HEK293 (cell line): Measurements from ENCODE around the gene TWF2.

Experiments
- CTCF ChIA-PET: fragments of 350-600 bp; formaldehyde crosslinking; extraction: SDS; loops from one replicate; lab custom pipeline; 2021; ENCODE audit warnings: antibody characterized with exemption; lab: Yijun Ruan, JAX
- POLR2A ChIA-PET: fragments of 300-600 bp; formaldehyde crosslinking; extraction: SDS; loops from one replicate; lab custom pipeline; 2020; ENCODE audit warnings: antibody characterized with exemption, inconsistent platforms; lab: Yijun Ruan, JAX
- H3K27ac ChIP-seq: fragments of 200-500 bp; sonication (Bioruptor generic); 2 replicates; pipeline ENCODE4 v1.5.1; 2014; ENCODE audit warnings: low read depth, low read length, control low read depth, inconsistent platforms; ENCODE audit errors: extremely low read depth
- H3K36me3 ChIP-seq, 2 experiments: fragments of 200-500 bp in 1 of 2; sonication (Bioruptor generic) in 1 of 2; 1 replicate in 1 of 2; 2 replicates in 1 of 2; pipeline ENCODE4 v1.5.1; 2014 to 2017; ENCODE audit warnings: inconsistent platforms in 2 of 2, low read length in 2 of 2; ENCODE audit not compliant: control insufficient read depth in 2 of 2, insufficient read depth in 1 of 2
- H3K4me1 ChIP-seq: fragments of 200-500 bp; sonication (Bioruptor generic); 2 replicates; pipeline ENCODE4 v1.5.1; 2014; ENCODE audit warnings: mild to moderate bottlenecking, low read length, inconsistent platforms; ENCODE audit not compliant: control insufficient read depth, insufficient read depth
- H3K4me3 ChIP-seq: 2 replicates; pipeline ENCODE4 v1.5.1; 2011; ENCODE audit warnings: low read depth, mild to moderate bottlenecking, control low read depth, low read length, moderate library complexity
- H3K9me3 ChIP-seq: fragments of 200-500 bp; sonication (Bioruptor generic); 2 replicates; pipeline ENCODE4 v1.5.1; 2014; ENCODE audit warnings: low read depth, low read length, inconsistent platforms; ENCODE audit not compliant: control insufficient read depth, insufficient read depth
- MEIS1 ChIP-seq: sonication (generic); formaldehyde crosslinking; IDR thresholded peaks from 2 replicates; pipeline ENCODE4 v1.8.1; 2022; ENCODE audit warnings: missing genetic modification reagents, mild to moderate bottlenecking, borderline replicate concordance
- SP3 ChIP-seq: fragments of 450-650 bp; formaldehyde crosslinking; IDR thresholded peaks from 2 replicates; pipeline ENCODE4 v1.5.1; 2016; ENCODE audit warnings: missing biosample characterization, missing genetic modification characterization
- SP7 ChIP-seq: fragments of 450-650 bp; formaldehyde crosslinking; IDR thresholded peaks from 2 replicates; pipeline ENCODE4 v1.5.1; 2016; ENCODE audit warnings: missing biosample characterization, missing genetic modification characterization
- ZBTB1 ChIP-seq: fragments of 450-650 bp; formaldehyde crosslinking; IDR thresholded peaks from 2 replicates; pipeline ENCODE4 v1.5.1; 2016; ENCODE audit warnings: missing biosample characterization, missing genetic modification characterization
- ZBTB17 ChIP-seq: fragments of 450-650 bp; formaldehyde crosslinking; IDR thresholded peaks from 2 replicates; pipeline ENCODE4 v1.5.1; 2016; ENCODE audit warnings: missing biosample characterization, missing genetic modification characterization
- ZEB2 ChIP-seq: fragments of 450-650 bp; formaldehyde crosslinking; IDR thresholded peaks from 2 replicates; pipeline ENCODE4 v1.5.1; 2016; ENCODE audit warnings: missing biosample characterization, missing genetic modification characterization
- ZFP69B ChIP-seq: fragments of 450-650 bp; formaldehyde crosslinking; IDR thresholded peaks from 2 replicates; pipeline ENCODE4 v1.5.1; 2016; ENCODE audit warnings: missing biosample characterization, missing genetic modification characterization
- ZNF10 ChIP-seq: fragments of 450-650 bp; formaldehyde crosslinking; IDR thresholded peaks from 2 replicates; pipeline ENCODE4 v1.5.1; 2017; ENCODE audit warnings: missing biosample characterization, missing genetic modification characterization
- ZNF114 ChIP-seq: fragments of 450-650 bp; formaldehyde crosslinking; IDR thresholded peaks from 2 replicates; pipeline ENCODE4 v1.5.0; 2017; ENCODE audit warnings: missing biosample characterization, missing genetic modification characterization
- ZNF138 ChIP-seq: fragments of 450-650 bp; formaldehyde crosslinking; IDR thresholded peaks from 2 replicates; pipeline ENCODE4 v1.5.1; 2016; ENCODE audit warnings: missing biosample characterization, missing genetic modification characterization, borderline replicate concordance
- ZNF157 ChIP-seq: fragments of 450-650 bp; formaldehyde crosslinking; IDR thresholded peaks from 2 replicates; pipeline ENCODE4 v1.5.1; 2016; ENCODE audit warnings: missing biosample characterization, missing genetic modification characterization
- ZNF221 ChIP-seq: fragments of 450-650 bp; formaldehyde crosslinking; IDR thresholded peaks from 2 replicates; pipeline ENCODE4 v1.5.1; 2017; ENCODE audit warnings: missing biosample characterization, missing genetic modification characterization, borderline replicate concordance
- ZNF223 ChIP-seq: fragments of 450-650 bp; formaldehyde crosslinking; IDR thresholded peaks from 2 replicates; pipeline ENCODE4 v1.5.1; 2016; ENCODE audit warnings: missing biosample characterization, missing genetic modification characterization
- ZNF341 ChIP-seq: fragments of 450-650 bp; formaldehyde crosslinking; IDR thresholded peaks from 2 replicates; pipeline ENCODE4; 2016; ENCODE audit warnings: low read depth, missing biosample characterization, missing genetic modification characterization
- ZNF404 ChIP-seq: fragments of 450-650 bp; formaldehyde crosslinking; IDR thresholded peaks from 2 replicates; pipeline ENCODE4 v1.5.1; 2017; ENCODE audit warnings: missing biosample characterization, missing genetic modification characterization
- ZNF660 ChIP-seq: fragments of 450-650 bp; IDR thresholded peaks from 2 replicates; pipeline ENCODE4 v1.5.1; 2018; ENCODE audit warnings: missing biosample characterization, mild to moderate bottlenecking, missing genetic modification characterization
- ZNF777 ChIP-seq: fragments of 450-650 bp; formaldehyde crosslinking; IDR thresholded peaks from 2 replicates; pipeline ENCODE4 v1.5.1; 2017; ENCODE audit warnings: missing biosample characterization, missing genetic modification characterization, borderline replicate concordance
- TF ChIP-seq, protein P1 (sequence below): fragments of 450-650 bp; formaldehyde crosslinking; IDR thresholded peaks from 2 replicates; pipeline ENCODE4 v1.5.1; 2016; ENCODE audit warnings: missing biosample characterization, missing genetic modification characterization
- TF ChIP-seq, protein P2 (sequence below): fragments of 450-650 bp; formaldehyde crosslinking; IDR thresholded peaks from 2 replicates; pipeline ENCODE4 v1.5.1; 2016; ENCODE audit warnings: missing biosample characterization, missing genetic modification characterization
- TF ChIP-seq, protein P3 (sequence below): fragments of 450-650 bp; formaldehyde crosslinking; IDR thresholded peaks from 2 replicates; pipeline ENCODE4 v1.5.1; 2016; ENCODE audit warnings: missing biosample characterization, missing genetic modification characterization
- TF ChIP-seq, protein P4 (sequence below): fragments of 450-650 bp; formaldehyde crosslinking; conservative IDR thresholded peaks from 2 replicates; pipeline ENCODE4 v1.5.1; 2016; ENCODE audit warnings: low read depth, missing biosample characterization, missing genetic modification characterization
- TF ChIP-seq, protein P5 (sequence below): fragments of 450-650 bp; formaldehyde crosslinking; optimal IDR thresholded peaks from 2 replicates; pipeline ENCODE3; 2016; ENCODE audit warnings: missing biosample characterization, mild to moderate bottlenecking, missing genetic modification characterization

The TWF2 gene

DNA sequence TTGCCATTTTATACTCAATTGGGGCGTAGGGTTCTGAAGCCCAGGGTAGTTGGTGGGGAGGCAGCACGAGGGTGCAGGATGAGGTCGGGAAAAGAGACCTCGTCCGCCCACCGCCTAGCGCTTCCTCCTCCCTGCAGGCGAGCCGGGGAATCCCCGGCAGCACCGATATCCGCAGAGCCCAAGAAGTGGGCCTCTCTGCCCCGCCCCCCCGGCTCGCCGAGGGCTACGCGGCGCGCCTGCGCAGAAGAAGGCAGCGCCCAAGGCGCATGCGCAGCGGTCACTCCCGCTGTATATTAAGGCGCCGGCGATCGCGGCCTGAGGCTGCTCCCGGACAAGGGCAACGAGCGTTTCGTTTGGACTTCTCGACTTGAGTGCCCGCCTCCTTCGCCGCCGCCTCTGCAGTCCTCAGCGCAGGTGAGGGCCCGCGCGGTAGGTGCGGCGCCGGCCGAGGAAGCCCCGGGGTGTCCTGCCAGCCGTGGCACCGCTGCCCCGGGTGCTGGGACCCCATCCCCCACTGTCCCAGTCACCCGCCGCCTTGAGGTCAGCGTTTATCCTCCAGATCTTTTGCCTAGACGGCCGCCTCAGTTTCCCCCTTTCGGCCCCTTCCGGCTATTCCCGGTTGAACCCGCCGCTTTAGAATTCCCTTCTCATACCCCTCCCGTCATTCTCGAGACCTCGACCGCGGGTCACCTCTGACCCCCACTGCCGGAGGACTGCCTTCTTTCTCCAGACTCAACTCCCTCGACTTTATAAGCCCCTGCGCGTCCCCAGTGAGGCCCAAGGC is 40.9 kb downstream of the TWF2 start, which contains the start of gene ALAS1:
Gene ALAS1 (plus strand): TSS at position 319 of the 784 bp plus-strand sequence. CDS start 1,082 bp downstream, outside the sequence.
- no peaks in the 10 kb centered on the region for H3K4me1 ChIP-seq
- CTCF ChIA-PET: interaction anchor here (0.6 to 0.8 kb wide), 3 partner anchors 23 to 103 kb away, joined by 3 to 6 read pairs (median 3); no protein-coding TSS in a partner anchor
- H3K36me3 ChIP-seq: peaks cover 18 to 40% of the 10 kb centered on the region in 2 experiments; a peak in 2 of 3 replicates
- POLR2A ChIA-PET: interaction anchor here (1.0 kb wide), 1 partner anchor 43 kb away, joined by 3 read pairs; the partner anchor contains the start of gene POC1A
- peak within 1 kb of the TSS; percentile 80; the same call in 1 of the 2 replicates for H3K27ac ChIP-seq
- peak within 1 kb of the TSS; percentile 88 for H3K4me3 ChIP-seq
- no peaks in the 10 kb centered on the region for H3K9me3 ChIP-seq
- no peak for TF ChIP-seq ZNF138 (tag by site-specific recombination)
- TF ChIP-seq ZNF114: no peak
- no peak for TF ChIP-seq ZNF157 (tag by site-specific recombination)
- TF ChIP-seq ZNF10 (tag by site-specific recombination): no peak
- no peak for TF ChIP-seq ZNF223 (tag by site-specific recombination)
- TF ChIP-seq, protein P1, sequence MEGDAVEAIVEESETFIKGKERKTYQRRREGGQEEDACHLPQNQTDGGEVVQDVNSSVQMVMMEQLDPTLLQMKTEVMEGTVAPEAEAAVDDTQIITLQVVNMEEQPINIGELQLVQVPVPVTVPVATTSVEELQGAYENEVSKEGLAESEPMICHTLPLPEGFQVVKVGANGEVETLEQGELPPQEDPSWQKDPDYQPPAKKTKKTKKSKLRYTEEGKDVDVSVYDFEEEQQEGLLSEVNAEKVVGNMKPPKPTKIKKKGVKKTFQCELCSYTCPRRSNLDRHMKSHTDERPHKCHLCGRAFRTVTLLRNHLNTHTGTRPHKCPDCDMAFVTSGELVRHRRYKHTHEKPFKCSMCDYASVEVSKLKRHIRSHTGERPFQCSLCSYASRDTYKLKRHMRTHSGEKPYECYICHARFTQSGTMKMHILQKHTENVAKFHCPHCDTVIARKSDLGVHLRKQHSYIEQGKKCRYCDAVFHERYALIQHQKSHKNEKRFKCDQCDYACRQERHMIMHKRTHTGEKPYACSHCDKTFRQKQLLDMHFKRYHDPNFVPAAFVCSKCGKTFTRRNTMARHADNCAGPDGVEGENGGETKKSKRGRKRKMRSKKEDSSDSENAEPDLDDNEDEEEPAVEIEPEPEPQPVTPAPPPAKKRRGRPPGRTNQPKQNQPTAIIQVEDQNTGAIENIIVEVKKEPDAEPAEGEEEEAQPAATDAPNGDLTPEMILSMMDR (tag by site-specific recombination): peak; percentile 47; the same call in 1 of the 2 replicates
- TF ChIP-seq ZNF660: 0 out of 2 replicates have a peak, but pooled peaks have one; percentile 11
- peak; percentile 25; the same call in 1 of the 2 replicates for TF ChIP-seq SP3 (tag by site-specific recombination)
- no peak for TF ChIP-seq ZNF221 (tag by site-specific recombination)
- TF ChIP-seq, protein P2, sequence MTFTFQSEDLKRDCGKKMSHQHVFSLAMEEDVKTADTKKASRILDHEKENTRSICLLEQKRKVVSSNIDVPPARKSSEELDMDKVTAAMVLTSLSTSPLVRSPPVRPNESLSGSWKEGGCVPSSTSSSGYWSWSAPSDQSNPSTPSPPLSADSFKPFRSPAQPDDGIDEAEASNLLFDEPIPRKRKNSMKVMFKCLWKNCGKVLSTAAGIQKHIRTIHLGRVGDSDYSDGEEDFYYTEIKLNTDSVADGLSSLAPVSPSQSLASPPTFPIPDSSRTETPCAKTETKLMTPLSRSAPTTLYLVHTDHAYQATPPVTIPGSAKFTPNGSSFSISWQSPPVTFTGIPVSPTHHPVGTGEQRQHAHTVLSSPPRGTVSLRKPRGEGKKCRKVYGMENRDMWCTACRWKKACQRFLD (tag by site-specific recombination): no peak
- TF ChIP-seq, protein P3, sequence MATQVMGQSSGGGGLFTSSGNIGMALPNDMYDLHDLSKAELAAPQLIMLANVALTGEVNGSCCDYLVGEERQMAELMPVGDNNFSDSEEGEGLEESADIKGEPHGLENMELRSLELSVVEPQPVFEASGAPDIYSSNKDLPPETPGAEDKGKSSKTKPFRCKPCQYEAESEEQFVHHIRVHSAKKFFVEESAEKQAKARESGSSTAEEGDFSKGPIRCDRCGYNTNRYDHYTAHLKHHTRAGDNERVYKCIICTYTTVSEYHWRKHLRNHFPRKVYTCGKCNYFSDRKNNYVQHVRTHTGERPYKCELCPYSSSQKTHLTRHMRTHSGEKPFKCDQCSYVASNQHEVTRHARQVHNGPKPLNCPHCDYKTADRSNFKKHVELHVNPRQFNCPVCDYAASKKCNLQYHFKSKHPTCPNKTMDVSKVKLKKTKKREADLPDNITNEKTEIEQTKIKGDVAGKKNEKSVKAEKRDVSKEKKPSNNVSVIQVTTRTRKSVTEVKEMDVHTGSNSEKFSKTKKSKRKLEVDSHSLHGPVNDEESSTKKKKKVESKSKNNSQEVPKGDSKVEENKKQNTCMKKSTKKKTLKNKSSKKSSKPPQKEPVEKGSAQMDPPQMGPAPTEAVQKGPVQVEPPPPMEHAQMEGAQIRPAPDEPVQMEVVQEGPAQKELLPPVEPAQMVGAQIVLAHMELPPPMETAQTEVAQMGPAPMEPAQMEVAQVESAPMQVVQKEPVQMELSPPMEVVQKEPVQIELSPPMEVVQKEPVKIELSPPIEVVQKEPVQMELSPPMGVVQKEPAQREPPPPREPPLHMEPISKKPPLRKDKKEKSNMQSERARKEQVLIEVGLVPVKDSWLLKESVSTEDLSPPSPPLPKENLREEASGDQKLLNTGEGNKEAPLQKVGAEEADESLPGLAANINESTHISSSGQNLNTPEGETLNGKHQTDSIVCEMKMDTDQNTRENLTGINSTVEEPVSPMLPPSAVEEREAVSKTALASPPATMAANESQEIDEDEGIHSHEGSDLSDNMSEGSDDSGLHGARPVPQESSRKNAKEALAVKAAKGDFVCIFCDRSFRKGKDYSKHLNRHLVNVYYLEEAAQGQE (tag by site-specific recombination): no peak
- TF ChIP-seq, protein P4, sequence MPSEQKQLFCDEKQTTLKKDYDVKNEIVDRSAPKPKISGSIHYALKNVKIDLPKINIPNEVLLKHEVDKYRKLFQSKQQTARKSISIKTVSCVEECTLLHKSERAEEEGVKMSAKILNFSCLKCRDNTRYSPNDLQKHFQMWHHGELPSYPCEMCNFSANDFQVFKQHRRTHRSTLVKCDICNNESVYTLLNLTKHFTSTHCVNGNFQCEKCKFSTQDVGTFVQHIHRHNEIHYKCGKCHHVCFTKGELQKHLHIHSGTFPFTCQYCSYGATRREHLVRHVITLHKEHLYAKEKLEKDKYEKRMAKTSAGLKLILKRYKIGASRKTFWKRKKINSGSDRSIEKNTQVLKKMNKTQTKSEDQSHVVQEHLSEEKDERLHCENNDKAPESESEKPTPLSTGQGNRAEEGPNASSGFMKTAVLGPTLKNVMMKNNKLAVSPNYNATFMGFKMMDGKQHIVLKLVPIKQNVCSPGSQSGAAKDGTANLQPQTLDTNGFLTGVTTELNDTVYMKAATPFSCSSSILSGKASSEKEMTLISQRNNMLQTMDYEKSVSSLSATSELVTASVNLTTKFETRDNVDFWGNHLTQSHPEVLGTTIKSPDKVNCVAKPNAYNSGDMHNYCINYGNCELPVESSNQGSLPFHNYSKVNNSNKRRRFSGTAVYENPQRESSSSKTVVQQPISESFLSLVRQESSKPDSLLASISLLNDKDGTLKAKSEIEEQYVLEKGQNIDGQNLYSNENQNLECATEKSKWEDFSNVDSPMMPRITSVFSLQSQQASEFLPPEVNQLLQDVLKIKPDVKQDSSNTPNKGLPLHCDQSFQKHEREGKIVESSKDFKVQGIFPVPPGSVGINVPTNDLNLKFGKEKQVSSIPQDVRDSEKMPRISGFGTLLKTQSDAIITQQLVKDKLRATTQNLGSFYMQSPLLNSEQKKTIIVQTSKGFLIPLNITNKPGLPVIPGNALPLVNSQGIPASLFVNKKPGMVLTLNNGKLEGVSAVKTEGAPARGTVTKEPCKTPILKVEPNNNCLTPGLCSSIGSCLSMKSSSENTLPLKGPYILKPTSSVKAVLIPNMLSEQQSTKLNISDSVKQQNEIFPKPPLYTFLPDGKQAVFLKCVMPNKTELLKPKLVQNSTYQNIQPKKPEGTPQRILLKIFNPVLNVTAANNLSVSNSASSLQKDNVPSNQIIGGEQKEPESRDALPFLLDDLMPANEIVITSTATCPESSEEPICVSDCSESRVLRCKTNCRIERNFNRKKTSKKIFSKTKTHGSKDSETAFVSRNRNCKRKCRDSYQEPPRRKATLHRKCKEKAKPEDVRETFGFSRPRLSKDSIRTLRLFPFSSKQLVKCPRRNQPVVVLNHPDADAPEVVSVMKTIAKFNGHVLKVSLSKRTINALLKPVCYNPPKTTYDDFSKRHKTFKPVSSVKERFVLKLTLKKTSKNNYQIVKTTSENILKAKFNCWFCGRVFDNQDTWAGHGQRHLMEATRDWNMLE: no peak
- TF ChIP-seq, protein P5, sequence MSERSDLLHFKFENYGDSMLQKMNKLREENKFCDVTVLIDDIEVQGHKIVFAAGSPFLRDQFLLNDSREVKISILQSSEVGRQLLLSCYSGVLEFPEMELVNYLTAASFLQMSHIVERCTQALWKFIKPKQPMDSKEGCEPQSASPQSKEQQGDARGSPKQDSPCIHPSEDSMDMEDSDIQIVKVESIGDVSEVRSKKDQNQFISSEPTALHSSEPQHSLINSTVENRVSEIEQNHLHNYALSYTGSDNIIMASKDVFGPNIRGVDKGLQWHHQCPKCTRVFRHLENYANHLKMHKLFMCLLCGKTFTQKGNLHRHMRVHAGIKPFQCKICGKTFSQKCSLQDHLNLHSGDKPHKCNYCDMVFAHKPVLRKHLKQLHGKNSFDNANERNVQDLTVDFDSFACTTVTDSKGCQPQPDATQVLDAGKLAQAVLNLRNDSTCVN (tag by site-specific recombination): peak; percentile 26
- no peak for TF ChIP-seq MEIS1 (CRISPR knock-in tag)
- no peak for TF ChIP-seq ZNF777 (tag by site-specific recombination)
- TF ChIP-seq ZBTB1 (tag by site-specific recombination): no peak
- TF ChIP-seq ZNF341 (tag by site-specific recombination): peak; percentile 71; the same call in 1 of the 2 replicates
- 0 out of 2 replicates have a peak, but pooled peaks have one; percentile 15 for TF ChIP-seq SP7 (tag by site-specific recombination)
- TF ChIP-seq ZNF404: no peak
- no peak for TF ChIP-seq ZFP69B (tag by site-specific recombination)
- 0 out of 2 replicates have a peak, but pooled peaks have one; percentile 15 for TF ChIP-seq ZEB2
- peak; percentile 53 for TF ChIP-seq ZBTB17 (tag by site-specific recombination)
